CD4-positive, alpha-beta memory T cell (primary cell): ENCODE results near the gene STX16. TPM values are rescaled to one million over a fixed set of nuclear protein-coding genes. Genes with fewer than 3 reads are reported as not detected.
A peak's percentile ranks its signal among the peaks of the same experiment; 100 is the strongest.

Experiments used
- CTCF ChIA-PET: fragments of 350-600 bp; sonication (Branson Sonifier 250); formaldehyde crosslinking; loops from one replicate; lab custom pipeline; 2021; ENCODE audit warnings: inconsistent platforms; ENCODE audit not compliant: partially characterized antibody; lab: Charles Lee
- POLR2A ChIA-PET: fragments of 350-600 bp; sonication (Branson Sonifier 250); formaldehyde crosslinking; loops from one replicate; lab custom pipeline; 2021; ENCODE audit not compliant: partially characterized antibody; lab: Charles Lee
- DNase-seq, 5 donors: peaks; one replicate each; pipeline versions ENCODE4 v3.0.0 to v3.0.0-alpha.2; 2020 to 2022; ENCODE audit warnings: mixed read lengths in 1 of 5
- H3K27ac ChIP-seq: one replicate; pipeline ENCODE4 v1.7.0; 2013; ENCODE audit warnings: low read depth, low read length
- H3K27me3 ChIP-seq: 2 replicates; pipeline ENCODE4 v1.7.0; 2013; ENCODE audit warnings: mild to moderate bottlenecking, low read length, moderate library complexity; ENCODE audit not compliant: insufficient read depth
- H3K36me3 ChIP-seq: 2 replicates; pipeline ENCODE4 v1.7.0; 2013; ENCODE audit warnings: mild to moderate bottlenecking, low read length, moderate library complexity; ENCODE audit not compliant: insufficient read depth
- H3K4me1 ChIP-seq: 2 replicates; pipeline ENCODE4 v1.7.0; 2013; ENCODE audit warnings: mild to moderate bottlenecking, low read length, moderate library complexity; ENCODE audit not compliant: insufficient read depth
- H3K4me3 ChIP-seq, 2 donors: one replicate each; pipeline ENCODE4 v1.7.0; 2013; ENCODE audit warnings: low read length in 2 of 2, mild to moderate bottlenecking in 1 of 2
- H3K9me3 ChIP-seq, 2 donors: one replicate each; pipeline ENCODE4 v1.7.0; 2013; ENCODE audit warnings: low read length in 2 of 2, control low read depth in 1 of 2; ENCODE audit not compliant: control insufficient read depth in 1 of 2
- H3K27ac Mint-ChIP-seq, 7 donors: one replicate each; pipeline ENCODE4 v1.8.0; 2020 to 2021; ENCODE audit warnings: mixed read lengths in 7 of 7, mild to moderate bottlenecking in 6 of 7, inconsistent platforms in 3 of 7, moderate library complexity in 3 of 7
- H3K27me3 Mint-ChIP-seq, 2 donors: one replicate each; pipeline ENCODE4 v1.8.0; 2020 to 2021; ENCODE audit warnings: mixed read lengths in 2 of 2
- H3K36me3 Mint-ChIP-seq, 2 donors: one replicate each; pipeline ENCODE4 v1.8.0; 2020 to 2021; ENCODE audit warnings: mixed read lengths in 2 of 2, inconsistent platforms in 1 of 2, mild to moderate bottlenecking in 1 of 2
- H3K4me1 Mint-ChIP-seq, 4 donors: one replicate each; pipeline ENCODE4 v1.8.0; 2020 to 2021; ENCODE audit warnings: mixed read lengths in 4 of 4, mild to moderate bottlenecking in 1 of 4
- H3K4me3 Mint-ChIP-seq, 8 donors: one replicate each; pipeline ENCODE4 v1.8.0; 2020 to 2021; ENCODE audit warnings: mixed read lengths in 8 of 8, mild to moderate bottlenecking in 7 of 8, moderate library complexity in 6 of 8, inconsistent platforms in 3 of 8
- H3K9me3 Mint-ChIP-seq, 8 donors: one replicate each; pipeline ENCODE4 v1.8.0; 2020 to 2021; ENCODE audit warnings: mixed read lengths in 8 of 8, mild to moderate bottlenecking in 5 of 8, inconsistent platforms in 3 of 8, moderate library complexity in 1 of 8
- intact Hi-C: fragments of 100-400 bp; cut with micrococcal nuclease; formaldehyde crosslinking; loops from one replicate; pipeline ENCODE4 v1.15.1; 2023
- polyA plus RNA-seq, 2 donors: library from polyadenylated mRNA; unstranded; fragments of 300-500 nt; fragmentation: Illumina TruSeq; gene quantifications; one replicate each; pipeline ENCODE4 v1.2.3, GENCODE V29; 2021
- total RNA-seq, 2 experiments: library from RNA; stranded (reverse); gene quantifications; one replicate each; pipeline ENCODE4 v1.2.3, GENCODE V29; 2021

Gene STX16
- total and polyA plus RNA-seq, 4 experiments from 2014 or later, result 16.5 to 167 (median 91.3) TPM

GRCh38 chr20:58625585-58625984, 25.5 kb upstream of the STX16 start:
- peak overlapping the region in 1 of 7 donors; percentile 74 for H3K27ac Mint-ChIP-seq

GRCh38 chr20:58626051-58626450, 25.0 kb upstream of the STX16 start:
- ChIA-PET POLR2A (interaction anchor here (2.9 kb wide), 1 partner anchor 25 kb away, joined by 20 read pairs; the partner anchor contains the start of gene STX16), CTCF (no interaction called here)
- no peak overlapping the region for H3K4me3 ChIP-seq
- no peaks in the 10 kb centered on the region for H3K36me3 Mint-ChIP-seq
- H3K27ac ChIP-seq, result no peak overlapping the region
- no peaks in the 10 kb centered on the region for H3K9me3 ChIP-seq
- DNase-seq, result no peak
- H3K4me3 Mint-ChIP-seq, result peak overlapping the region in 1 of 8 donors; percentile 25
- intact Hi-C loops, result no loop called here
- H3K9me3 Mint-ChIP-seq, result no peaks in the 10 kb centered on the region
- H3K4me1 Mint-ChIP-seq, result peaks cover 0 to 21% (median 8%) of the 10 kb centered on the region in 4 donors
- peak overlapping the region in 2 of 7 donors; percentile 67 to 82 for H3K27ac Mint-ChIP-seq
- no peaks in the 10 kb centered on the region for H3K27me3 ChIP-seq
- H3K36me3 ChIP-seq, result no peaks in the 10 kb centered on the region
- H3K4me1 ChIP-seq, result peaks cover 6% of the 10 kb centered on the region
- peaks cover under 1 to 12% of the 10 kb centered on the region in 2 donors for H3K27me3 Mint-ChIP-seq

More at GRCh38 chr20:58625585-58625984, 25.5 kb upstream of the STX16 start:
- POLR2A ChIA-PET, result interaction anchor here (2.9 kb wide), 1 partner anchor 26 kb away, joined by 20 read pairs; the partner anchor contains the start of gene STX16
- Mint-ChIP-seq H3K4me3 (no peak overlapping the region), H3K9me3 (no peaks in the 10 kb centered on the region), H3K36me3 (no peaks in the 10 kb centered on the region), H3K4me1 (peaks cover 0 to 21% (median 8%) of the 10 kb centered on the region in 4 donors), H3K27me3 (peaks cover 3 to 14% of the 10 kb centered on the region in 2 donors)
- intact Hi-C loops, result no loop called here
- Histone ChIP-seq H3K27ac (no peak overlapping the region), H3K9me3 (no peaks in the 10 kb centered on the region), H3K4me3 (no peak overlapping the region), H3K36me3 (no peaks in the 10 kb centered on the region), H3K4me1 (peaks cover 6% of the 10 kb centered on the region), H3K27me3 (no peaks in the 10 kb centered on the region)
- no peak for DNase-seq
- CTCF ChIA-PET, result no interaction called here

- H3K27ac Mint-ChIP-seq, result peak overlapping the region in 4 of 7 donors; percentile 25 to 97 (median 90)
- DNase-seq, result peak in 2 of 5 donors; percentile 64 to 71
- H3K4me3 ChIP-seq, result no peak overlapping the region
- intact Hi-C loops, result no loop called here
- no peaks in the 10 kb centered on the region for H3K9me3 Mint-ChIP-seq
- H3K4me1 Mint-ChIP-seq, result peaks cover 0 to 21% (median 8%) of the 10 kb centered on the region in 4 donors
- H3K4me1 ChIP-seq, result peaks cover 6% of the 10 kb centered on the region
- H3K27me3 Mint-ChIP-seq, result peaks cover 0 to 8% of the 10 kb centered on the region in 2 donors
- H3K36me3 Mint-ChIP-seq, result no peaks in the 10 kb centered on the region
- H3K27ac ChIP-seq, result no peak overlapping the region
- H3K36me3 ChIP-seq, result no peaks in the 10 kb centered on the region
- H3K27me3 ChIP-seq, result no peaks in the 10 kb centered on the region
- CTCF ChIA-PET, result interaction anchor here (1.4 kb wide), 1 partner anchor 24 kb away, joined by 3 read pairs; the partner anchor contains the start of gene STX16
- peak overlapping the region in 2 of 8 donors; percentile 14 to 77 for H3K4me3 Mint-ChIP-seq
- H3K9me3 ChIP-seq, result no peaks in the 10 kb centered on the region
- POLR2A ChIA-PET, result interaction anchor here (1.2 to 2.9 kb wide), 2 partner anchors 24 to 66 kb away, joined by 3 to 20 read pairs; partner anchors contain the start of gene STX16
Measured at GRCh38 chr20:58627212-58628072, 23.6 kb upstream of the STX16 start.

GRCh38 chr20:58628491-58629214, 22.4 kb upstream of the STX16 start:
- intact Hi-C loops, result no loop called here
- Mint-ChIP-seq H3K4me1 (peaks cover 1 to 22% (median 8%) of the 10 kb centered on the region in 4 donors), H3K27ac (peak overlapping the region in 3 of 7 donors; percentile 19 to 97 (median 88)), H3K27me3 (peaks cover 0 to 8% of the 10 kb centered on the region in 2 donors), H3K9me3 (no peaks in the 10 kb centered on the region), H3K36me3 (no peaks in the 10 kb centered on the region), H3K4me3 (no peak overlapping the region)
- H3K27ac ChIP-seq, result no peak overlapping the region
- H3K4me1 ChIP-seq, result peaks cover 6% of the 10 kb centered on the region
- CTCF ChIA-PET, result no interaction called here
- POLR2A ChIA-PET, result interaction anchor here (1.0 to 2.9 kb wide), 2 partner anchors 23 to 28 kb away, joined by 3 to 20 read pairs; partner anchors contain the start of gene STX16
- no peaks in the 10 kb centered on the region for H3K9me3 ChIP-seq
- no peaks in the 10 kb centered on the region for H3K36me3 ChIP-seq
- no peak for DNase-seq
- no peak overlapping the region for H3K4me3 ChIP-seq
- H3K27me3 ChIP-seq, result no peaks in the 10 kb centered on the region

GRCh38 chr20:58629215-58629580, 21.9 kb upstream of the STX16 start:
- no peaks in the 10 kb centered on the region for H3K9me3 Mint-ChIP-seq
- Histone ChIP-seq H3K9me3 (no peaks in the 10 kb centered on the region), H3K4me3 (no peak overlapping the region), H3K27ac (no peak overlapping the region), H3K4me1 (peaks cover 10% of the 10 kb centered on the region), H3K27me3 (no peaks in the 10 kb centered on the region), H3K36me3 (no peaks in the 10 kb centered on the region)
- ChIA-PET POLR2A (interaction anchor here (1.0 kb wide), 1 partner anchor 27 kb away, joined by 3 read pairs; no protein-coding TSS in a partner anchor), CTCF (no interaction called here)
- no peak overlapping the region for H3K4me3 Mint-ChIP-seq
- no peak for DNase-seq
- H3K36me3 Mint-ChIP-seq, result no peaks in the 10 kb centered on the region
- intact Hi-C loops, result no loop called here
- peak overlapping the region in 2 of 7 donors; percentile 19 to 26 for H3K27ac Mint-ChIP-seq
- peaks cover 6 to 25% (median 12%) of the 10 kb centered on the region in 4 donors for H3K4me1 Mint-ChIP-seq
- peaks cover 0 to 8% of the 10 kb centered on the region in 2 donors for H3K27me3 Mint-ChIP-seq

- H3K36me3 ChIP-seq, result no peaks in the 10 kb centered on the region
- POLR2A ChIA-PET, result no interaction called here
- no peak overlapping the region for H3K4me3 ChIP-seq
- H3K27ac ChIP-seq, result no peak overlapping the region
- intact Hi-C loops, result no loop called here
- Mint-ChIP-seq H3K4me3 (no peak overlapping the region), H3K4me1 (peaks cover 15 to 23% (median 19%) of the 10 kb centered on the region in 4 donors), H3K27ac (no peak overlapping the region), H3K27me3 (peaks cover 0 to 8% of the 10 kb centered on the region in 2 donors), H3K36me3 (no peaks in the 10 kb centered on the region), H3K9me3 (no peaks in the 10 kb centered on the region)
- no peaks in the 10 kb centered on the region for H3K27me3 ChIP-seq
- H3K9me3 ChIP-seq, result no peaks in the 10 kb centered on the region
- no peak for DNase-seq
- H3K4me1 ChIP-seq, result peaks cover 18% of the 10 kb centered on the region
- CTCF ChIA-PET, result no interaction called here
Measured at GRCh38 chr20:58630063-58630462, 21.0 kb upstream of the STX16 start.
